Tibial artery (tissue), 4 donors: ENCODE measurements around the gene STYK1.

Experiments used
- DNase-seq, 2 donors: peaks; one replicate each; pipeline ENCODE4 v3.0.0-alpha.2; 2019
- H3K27ac ChIP-seq, 2 donors: fragments of 200-600 bp; sonication (generic) in 1 of 2; 1 replicate in 1 of 2; 2 replicates in 1 of 2; pipeline ENCODE4 v1.5.1; 2018 to 2019; ENCODE audit warnings: mild to moderate bottlenecking in 1 of 2
- H3K27me3 ChIP-seq, 2 donors: fragments of 200-600 bp; sonication (generic) in 1 of 2; one replicate each; pipeline versions ENCODE4 v1.5.1 to v1.6.0; 2016 to 2019
- H3K36me3 ChIP-seq, 3 donors: fragments of 200-600 bp; sonication (generic) in 2 of 3; one replicate each; pipeline ENCODE4 v1.5.1; 2016 to 2019; ENCODE audit warnings: mild to moderate bottlenecking in 2 of 3
- H3K4me1 ChIP-seq, 4 donors: fragments of 200-600 bp; sonication (generic) in 2 of 4; 1 replicate in 3 of 4; 2 replicates in 1 of 4; pipeline ENCODE4 v1.5.1; 2016 to 2019
- H3K4me3 ChIP-seq, 2 donors: fragments of 200-600 bp; sonication (generic) in 1 of 2; 1 replicate in 1 of 2; 2 replicates in 1 of 2; pipeline ENCODE4 v1.5.1; 2018 to 2019; ENCODE audit warnings: mild to moderate bottlenecking in 2 of 2
- H3K9me3 ChIP-seq, 3 donors: fragments of 200-600 bp; sonication (generic) in 1 of 3; one replicate each; pipeline ENCODE4 v1.5.1; 2016 to 2019
- CTCF ChIP-seq, 2 experiments: fragments of 200-600 bp in 1 of 2; fragments of 450-650 bp in 1 of 2; IDR thresholded peaks; one replicate each; pipeline ENCODE4 v1.5.1; 2017 to 2019; ENCODE audit warnings: antibody characterized with exemption in 2 of 2, mild to moderate bottlenecking in 1 of 2, moderate library complexity in 1 of 2
- intact Hi-C: fragments of 100-400 bp; cut with DNase I; formaldehyde crosslinking; loops from one replicate; pipeline ENCODE4 v1.15.0; 2023; ENCODE audit warnings: low total_unique reads

The STYK1 gene

DNA sequence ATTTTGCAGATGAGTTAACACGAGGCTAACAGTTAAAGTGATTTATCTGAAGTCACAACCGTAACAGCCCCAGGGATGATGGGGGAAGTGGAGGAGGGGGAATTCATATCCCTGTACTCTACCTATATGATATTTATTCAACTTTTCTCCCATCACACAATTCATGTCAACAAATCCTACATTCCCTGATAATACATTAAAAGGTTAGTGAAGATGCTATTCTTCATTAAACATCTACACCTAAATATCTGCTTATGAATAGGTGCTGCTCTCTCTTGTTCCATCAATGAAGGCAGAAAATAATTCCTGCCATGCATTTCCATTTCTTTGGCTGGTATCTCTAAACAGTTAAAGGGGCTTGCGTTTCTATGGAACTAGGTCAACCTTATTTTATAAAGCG lies 42.4 kb upstream of the STYK1 start:
- H3K36me3 ChIP-seq: peaks cover 45 to 47% (median 45%) of the 10 kb centered on the region in 3 donors
- no peak overlapping the region for H3K4me3 ChIP-seq
- peak overlapping the region; percentile 60 to 97 for H3K27ac ChIP-seq
- no peaks in the 10 kb centered on the region for H3K27me3 ChIP-seq
- intact Hi-C loops: no loop called here
- H3K4me1 ChIP-seq: peaks cover 0 to 55% (median 39%) of the 10 kb centered on the region in 4 donors
- H3K9me3 ChIP-seq: no peaks in the 10 kb centered on the region
- DNase-seq: no peak
- TF ChIP-seq CTCF (IDR thresholded peaks at IDR 0.05): no peak

GRCh38 chr12:10715491-10715890 lies 41.6 kb upstream of the STYK1 start:
- Histone ChIP-seq H3K36me3 (peaks cover 47 to 54% (median 51%) of the 10 kb centered on the region in 3 donors), H3K27ac (peak overlapping the region; percentile 14 to 60), H3K27me3 (no peaks in the 10 kb centered on the region), H3K9me3 (no peaks in the 10 kb centered on the region), H3K4me3 (no peak overlapping the region), H3K4me1 (peaks cover 0 to 47% (median 36%) of the 10 kb centered on the region in 4 donors)
- no peak for DNase-seq
- TF ChIP-seq CTCF (IDR thresholded peaks at IDR 0.05): no peak
- intact Hi-C loops: no loop called here

GRCh38 chr12:10709808-10710207 lies 36.0 kb upstream of the STYK1 start:
- intact Hi-C loops: no loop called here
- peaks cover 69 to 84% (median 79%) of the 10 kb centered on the region in 3 donors for H3K36me3 ChIP-seq

DNA sequence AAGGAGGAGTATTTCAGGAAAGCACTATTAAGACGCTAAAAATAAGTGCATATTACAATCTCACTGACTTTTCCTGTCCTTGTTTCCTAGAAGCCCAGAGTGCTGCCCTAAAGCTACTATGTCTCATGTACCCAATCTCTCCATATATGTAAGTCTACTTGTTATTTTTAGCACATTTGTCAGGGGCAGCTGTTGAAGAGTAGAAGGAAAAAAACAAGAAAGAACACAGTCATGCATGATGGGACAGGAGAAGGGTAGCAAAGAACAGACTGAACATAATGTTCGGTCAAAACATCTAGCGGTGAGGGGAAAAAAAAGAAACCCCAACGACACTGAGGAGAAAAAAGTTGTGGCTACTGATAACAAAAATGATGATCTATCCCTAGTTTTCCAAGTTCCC lies 35.0 kb upstream of the STYK1 start:
- Histone ChIP-seq H3K27ac (no peak overlapping the region), H3K4me1 (peaks cover 0 to 29% (median 13%) of the 10 kb centered on the region in 4 donors), H3K4me3 (no peak overlapping the region), H3K36me3 (peaks cover 65 to 84% (median 76%) of the 10 kb centered on the region in 3 donors), H3K9me3 (no peaks in the 10 kb centered on the region), H3K27me3 (no peaks in the 10 kb centered on the region)
- no peak for TF ChIP-seq CTCF (IDR thresholded peaks at IDR 0.05)
- intact Hi-C loops: no loop called here
- no peak for DNase-seq

More at GRCh38 chr12:10709808-10710207, 36.0 kb upstream of the STYK1 start:
- Histone ChIP-seq H3K27me3 (no peaks in the 10 kb centered on the region), H3K9me3 (no peaks in the 10 kb centered on the region), H3K27ac (no peak overlapping the region), H3K4me1 (peaks cover 0 to 29% (median 13%) of the 10 kb centered on the region in 4 donors), H3K4me3 (no peak overlapping the region)
- DNase-seq: no peak
- no peak for TF ChIP-seq CTCF (IDR thresholded peaks at IDR 0.05)

DNA sequence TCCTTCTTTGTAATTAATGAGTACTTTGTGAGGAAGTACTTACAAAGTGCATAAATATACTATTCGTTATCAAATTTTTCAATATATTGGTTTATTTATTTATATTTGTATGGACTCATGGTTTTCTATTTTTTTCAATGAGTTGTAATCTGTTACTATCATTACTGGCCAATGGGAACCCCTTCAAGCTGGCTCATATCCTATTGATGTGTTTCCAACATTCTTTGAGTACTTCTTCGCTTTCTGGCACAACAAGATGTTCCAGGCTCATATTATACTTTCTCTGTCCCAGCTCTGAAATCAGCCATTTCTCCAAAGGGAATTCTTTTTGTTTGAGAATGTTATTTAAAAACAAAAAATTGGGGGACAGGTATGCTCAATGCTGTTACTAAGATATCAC lies 31.8 kb upstream of the STYK1 start:
- peaks cover 0 to 29% (median 13%) of the 10 kb centered on the region in 4 donors for H3K4me1 ChIP-seq
- peaks cover 67 to 86% (median 81%) of the 10 kb centered on the region in 3 donors for H3K36me3 ChIP-seq
- no peak for TF ChIP-seq CTCF (IDR thresholded peaks at IDR 0.05)
- DNase-seq: no peak
- intact Hi-C loops: no loop called here
- H3K27me3 ChIP-seq: no peaks in the 10 kb centered on the region
- peak overlapping the region in 1 of 2 donors; percentile 11 for H3K27ac ChIP-seq
- H3K9me3 ChIP-seq: no peaks in the 10 kb centered on the region
- no peak overlapping the region for H3K4me3 ChIP-seq

DNA sequence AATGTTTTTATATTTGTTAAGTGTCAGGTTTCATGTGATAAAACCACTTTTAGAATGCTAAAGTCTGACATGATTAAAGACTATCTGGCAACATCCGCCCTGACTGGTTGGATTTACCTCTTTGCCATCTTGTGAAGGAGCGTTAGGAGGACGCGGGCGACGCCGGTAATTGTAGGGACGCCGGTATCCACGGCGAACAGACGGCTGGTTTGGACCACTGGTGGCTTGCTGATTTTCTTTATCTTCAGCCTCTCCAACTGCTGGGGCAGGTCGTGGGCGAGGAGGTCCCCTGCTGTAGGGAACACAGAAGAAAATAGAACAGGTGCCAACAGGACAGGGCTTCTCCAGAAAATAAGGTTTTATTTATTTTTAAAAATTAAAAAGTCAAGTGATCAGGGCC lies 28.0 kb upstream of the STYK1 start:
- Histone ChIP-seq H3K4me3 (no peak overlapping the region), H3K9me3 (no peaks in the 10 kb centered on the region), H3K27me3 (no peaks in the 10 kb centered on the region), H3K4me1 (peaks cover 0 to 17% (median 3%) of the 10 kb centered on the region in 4 donors), H3K36me3 (peaks cover 72 to 89% (median 77%) of the 10 kb centered on the region in 3 donors), H3K27ac (no peak overlapping the region)
- no peak for TF ChIP-seq CTCF (IDR thresholded peaks at IDR 0.05)
- DNase-seq: no peak
- intact Hi-C loops: no loop called here
